Erythroblast (primary cell): ENCODE results near the gene TTI1.

Experiments used
- DNase-seq, 2 experiments: peaks; one replicate each; lab custom pipeline; 2025; lab: John Stamatoyannopoulos, UW
- GATA1 ChIP-seq: IDR thresholded peaks from 2 replicates; pipeline ENCODE4 v1.6.1; 2011; ENCODE audit warnings: low read depth, mild to moderate bottlenecking, control low read depth, low read length, moderate library complexity
- POLR2A ChIP-seq: IDR thresholded peaks from 2 replicates; pipeline ENCODE4 v1.6.1; 2011; ENCODE audit warnings: mild to moderate bottlenecking, low read length

The TTI1 gene

DNA sequence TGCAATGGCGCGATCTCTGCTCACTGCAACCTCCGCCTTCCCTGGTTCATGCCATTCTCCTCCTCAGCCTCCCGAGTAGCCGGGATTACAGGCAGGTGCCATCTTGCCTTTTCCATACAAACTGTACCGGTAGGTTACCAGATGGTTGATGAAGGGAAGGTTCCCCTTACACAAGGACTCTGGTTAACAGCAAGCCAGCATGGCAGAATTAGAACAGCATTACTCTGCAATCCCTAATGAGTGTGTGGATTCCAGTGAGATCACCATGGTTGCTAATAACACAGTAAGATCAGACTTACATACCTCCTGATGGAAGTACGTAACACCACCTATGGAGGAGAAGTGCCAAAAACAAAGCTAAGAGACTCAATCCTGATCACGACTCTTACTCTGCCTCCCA is 51.7 kb downstream of the TTI1 start:
- TF ChIP-seq POLR2A (no peak), GATA1 (no peak)
- no peak for DNase-seq

DNA sequence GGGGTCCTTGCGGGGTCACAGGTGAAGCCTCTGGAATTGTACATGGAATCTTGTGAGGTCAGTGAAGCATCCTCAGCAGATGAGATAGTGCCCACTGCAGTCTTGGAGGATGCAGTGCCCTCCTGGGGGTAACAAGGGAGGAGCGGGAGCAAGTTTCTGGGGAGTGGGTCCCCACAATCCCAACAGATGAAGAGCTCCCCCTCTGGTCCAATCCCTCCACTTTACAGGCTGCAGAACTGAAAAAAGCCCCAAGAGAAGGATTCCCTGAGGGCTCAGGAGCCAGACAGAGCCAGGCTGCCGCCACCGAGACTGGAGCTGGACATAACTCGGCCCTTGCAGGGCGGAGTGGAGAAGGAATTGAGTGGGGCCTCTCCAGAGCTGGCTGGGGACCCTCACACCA is 52.4 kb downstream of the TTI1 start:
- no peak for TF ChIP-seq GATA1
- TF ChIP-seq POLR2A, result no peak
- no peak for DNase-seq

DNA sequence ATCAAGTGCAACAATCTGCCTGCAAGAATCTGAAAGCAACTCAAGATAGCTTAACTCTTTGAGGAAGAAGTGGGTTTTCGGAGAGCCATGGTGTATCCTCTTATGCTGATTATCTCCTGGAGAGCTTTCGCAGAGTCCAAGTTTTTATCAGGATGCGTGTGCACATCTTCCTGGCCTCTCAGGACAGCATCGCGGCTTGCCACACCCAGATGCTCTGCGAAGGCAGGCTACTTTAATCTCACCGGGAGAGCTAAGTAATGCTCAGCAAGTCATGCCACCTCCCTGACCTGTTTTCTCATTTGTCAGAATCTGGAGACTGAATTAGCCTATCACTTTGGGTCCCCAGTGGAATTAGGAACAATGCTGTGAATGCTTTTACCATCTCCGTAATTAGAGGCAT is 52.9 kb downstream of the TTI1 start:
- DNase-seq, result peak; percentile 5 to 43
- TF ChIP-seq POLR2A, result no peak
- no peak for TF ChIP-seq GATA1

DNA sequence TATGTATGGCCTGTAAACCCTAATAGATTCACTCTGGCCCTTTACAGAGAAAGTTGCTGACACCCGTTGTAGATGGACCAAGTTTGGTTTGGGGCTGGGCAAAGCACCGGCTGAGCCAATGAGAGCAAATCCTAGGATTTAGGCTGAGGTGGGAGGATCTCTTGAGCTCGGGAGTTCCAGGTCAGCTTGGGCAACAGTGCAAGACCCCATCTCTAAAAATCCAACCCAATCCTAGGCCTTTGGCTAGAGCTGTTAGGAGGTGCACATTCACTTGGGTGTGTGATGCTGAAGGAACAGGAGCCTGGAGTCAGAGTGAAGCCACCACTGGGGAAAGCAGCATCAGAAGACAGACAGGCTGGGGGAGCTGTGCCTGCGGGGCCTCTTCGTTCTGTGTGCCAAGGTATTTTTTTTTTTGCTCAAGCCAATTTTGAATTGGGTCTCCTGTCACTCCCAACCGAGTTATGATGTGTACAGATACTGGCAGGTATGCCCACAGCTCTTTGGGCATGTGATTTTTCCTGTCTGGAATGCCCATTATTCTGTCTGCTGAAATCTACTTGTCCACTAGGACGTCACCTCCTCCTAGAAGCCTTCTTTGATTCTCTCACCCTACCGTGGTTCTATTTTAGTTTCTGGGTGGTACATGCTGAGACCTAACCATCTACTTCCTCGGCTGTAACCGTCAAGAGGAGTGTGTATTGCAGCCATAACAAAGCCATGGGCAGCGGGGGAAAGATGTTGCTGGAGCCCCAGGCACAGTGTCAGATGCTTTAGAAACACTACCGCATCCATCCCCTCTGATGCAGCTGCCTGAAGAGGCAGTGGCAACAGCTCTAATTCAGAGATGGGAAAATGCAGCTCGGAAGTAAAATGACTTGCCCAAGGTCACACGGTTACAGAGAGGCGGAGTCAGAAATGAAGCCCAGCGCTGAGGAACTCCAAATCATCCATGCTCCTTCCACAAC is 54.0 kb downstream of the TTI1 start:
- TF ChIP-seq POLR2A, result no peak
- DNase-seq, result no peak

DNA sequence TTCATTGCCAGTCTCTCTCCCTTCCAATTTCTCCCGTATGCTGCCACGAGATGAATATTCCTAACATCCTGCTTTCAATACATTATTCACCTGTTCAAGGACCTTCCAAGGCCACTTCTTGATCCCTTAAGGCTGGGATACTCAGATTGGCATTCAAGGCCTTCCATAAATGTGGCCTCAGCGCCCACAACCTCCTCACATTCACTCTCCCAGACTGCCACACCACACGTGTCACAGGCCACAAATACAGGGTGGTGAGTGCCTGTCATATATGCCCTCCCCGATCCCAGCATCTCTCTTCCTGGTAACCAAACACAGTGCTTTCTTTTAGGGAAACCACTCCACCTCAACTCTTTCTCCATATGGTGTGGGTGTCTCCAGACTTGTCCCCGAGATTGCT is 55.5 kb downstream of the TTI1 start:
- TF ChIP-seq GATA1 (no peak), POLR2A (no peak)
- DNase-seq, result no peak

DNA sequence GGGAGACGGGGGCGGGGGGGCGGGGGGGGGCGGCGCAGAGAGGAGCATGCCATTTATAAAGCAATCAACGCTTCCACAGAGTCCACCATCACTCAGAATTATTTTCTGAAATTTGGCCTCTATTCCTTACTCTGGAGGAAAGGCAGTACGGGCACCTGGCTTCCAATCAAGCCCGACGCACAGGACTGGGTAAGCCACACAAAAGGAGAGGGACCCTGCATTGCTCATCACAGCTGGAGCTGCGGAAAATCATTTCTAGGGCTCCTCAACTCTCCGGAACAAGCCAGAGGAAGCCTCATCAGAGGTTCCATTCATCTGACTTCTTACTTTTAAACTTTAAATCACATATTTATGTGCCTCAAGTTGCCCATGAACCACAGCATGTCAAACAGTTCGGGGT is 55.9 kb downstream of the TTI1 start:
- no peak for TF ChIP-seq GATA1
- no peak for TF ChIP-seq POLR2A
- DNase-seq, result no peak

DNA sequence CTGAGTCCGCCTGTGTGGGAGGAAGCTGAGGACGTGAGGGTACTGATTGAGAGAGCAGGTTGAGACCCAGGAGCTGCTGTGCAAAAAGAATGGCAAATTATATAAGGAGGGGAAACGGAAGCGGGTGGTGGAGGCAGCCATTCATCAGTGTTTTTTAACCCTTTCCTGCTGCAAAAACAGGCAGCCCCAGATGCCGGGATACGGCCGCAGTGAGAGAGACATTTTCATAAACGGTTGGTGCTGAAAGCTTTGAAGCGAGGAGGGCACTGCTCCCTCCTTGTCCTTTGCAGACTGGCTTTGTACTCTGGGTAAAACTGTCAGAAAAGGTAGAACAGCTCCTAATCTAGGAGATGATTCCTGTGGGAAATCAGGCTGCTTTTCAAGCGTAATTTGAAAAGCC is 56.4 kb downstream of the TTI1 start:
- TF ChIP-seq POLR2A, result no peak
- TF ChIP-seq GATA1, result no peak
- no peak for DNase-seq

DNA sequence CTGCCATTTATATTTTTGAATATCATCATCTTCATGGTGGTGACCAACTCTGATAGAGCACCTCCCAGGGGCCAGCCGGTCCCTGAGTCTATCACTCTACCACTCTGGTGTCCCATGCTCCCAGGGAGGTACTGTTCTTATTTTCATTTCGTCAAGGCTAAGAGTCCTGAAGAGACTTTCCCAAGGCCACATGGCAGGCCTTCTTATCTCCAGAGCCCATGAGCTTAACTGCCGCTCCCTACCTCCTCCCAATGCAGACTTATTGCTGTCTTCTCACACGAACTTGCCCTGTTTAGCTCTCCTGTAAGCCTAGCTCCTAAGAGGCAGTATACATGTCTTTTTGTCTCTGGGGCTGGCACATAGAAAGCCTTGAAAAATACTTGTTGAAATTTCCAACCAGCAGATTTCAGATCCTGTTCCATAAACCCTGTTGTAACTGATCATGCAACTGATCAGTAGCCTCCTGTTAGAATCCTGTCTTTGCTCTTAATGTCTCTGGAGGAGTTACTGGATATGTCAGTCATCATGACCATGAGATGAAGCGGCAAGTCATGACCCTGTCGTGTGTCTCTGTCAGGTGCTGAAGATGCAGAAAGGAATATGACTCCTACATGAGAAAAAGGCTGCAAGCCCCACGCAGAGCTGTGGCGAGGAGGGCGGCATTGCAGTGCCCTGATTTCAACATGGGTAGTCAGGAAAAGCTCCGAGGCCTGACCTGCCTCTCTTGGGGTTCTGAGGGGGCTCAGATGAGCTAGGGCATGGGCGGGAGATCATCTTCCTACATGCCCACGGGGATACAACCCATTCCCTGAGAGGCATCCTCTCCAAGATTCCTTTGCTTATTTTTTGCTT is 60.0 kb downstream of the TTI1 start:
- TF ChIP-seq POLR2A (peak; percentile 15), GATA1 (no peak)
- DNase-seq, result peak; percentile 75 to 90

DNA sequence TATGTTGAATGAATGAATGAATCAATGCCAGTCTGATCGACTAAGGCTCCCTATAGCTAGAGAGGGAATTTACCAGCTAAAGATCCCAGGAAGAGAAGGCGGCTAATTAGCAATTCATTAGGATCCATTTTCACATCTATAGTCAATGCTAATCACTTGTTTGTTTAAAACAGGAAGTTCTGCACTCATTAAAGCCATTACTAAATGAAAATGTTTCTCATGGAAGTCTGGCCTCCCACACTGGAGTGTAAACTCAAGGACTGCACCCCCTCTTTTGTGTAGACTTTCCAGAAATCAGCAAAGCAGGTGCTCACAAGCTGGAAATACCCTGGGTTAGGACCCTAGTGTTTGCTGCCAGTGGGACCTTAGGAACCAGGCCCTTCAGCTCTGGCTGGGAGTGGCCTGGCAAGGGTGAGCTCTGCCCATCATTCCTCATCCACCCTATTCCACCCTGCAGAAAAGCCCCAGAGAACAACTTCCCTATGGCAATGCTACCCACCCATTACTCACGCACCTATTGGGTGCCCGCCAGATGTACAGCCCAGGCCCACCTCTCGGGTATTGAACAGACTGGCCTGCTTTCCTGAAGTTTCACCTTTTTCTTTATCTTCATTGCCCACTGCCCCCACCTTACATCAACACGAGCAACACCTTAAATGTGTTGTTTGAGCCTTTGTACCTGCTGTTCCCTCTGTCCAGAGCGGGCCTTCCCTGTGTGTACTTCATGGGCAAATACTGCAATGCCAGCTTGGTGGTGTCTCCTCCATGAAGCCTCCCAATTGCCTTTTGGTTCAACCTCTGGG is 60.8 kb downstream of the TTI1 start:
- DNase-seq, result no peak
- no peak for TF ChIP-seq GATA1
- TF ChIP-seq POLR2A, result no peak

DNA sequence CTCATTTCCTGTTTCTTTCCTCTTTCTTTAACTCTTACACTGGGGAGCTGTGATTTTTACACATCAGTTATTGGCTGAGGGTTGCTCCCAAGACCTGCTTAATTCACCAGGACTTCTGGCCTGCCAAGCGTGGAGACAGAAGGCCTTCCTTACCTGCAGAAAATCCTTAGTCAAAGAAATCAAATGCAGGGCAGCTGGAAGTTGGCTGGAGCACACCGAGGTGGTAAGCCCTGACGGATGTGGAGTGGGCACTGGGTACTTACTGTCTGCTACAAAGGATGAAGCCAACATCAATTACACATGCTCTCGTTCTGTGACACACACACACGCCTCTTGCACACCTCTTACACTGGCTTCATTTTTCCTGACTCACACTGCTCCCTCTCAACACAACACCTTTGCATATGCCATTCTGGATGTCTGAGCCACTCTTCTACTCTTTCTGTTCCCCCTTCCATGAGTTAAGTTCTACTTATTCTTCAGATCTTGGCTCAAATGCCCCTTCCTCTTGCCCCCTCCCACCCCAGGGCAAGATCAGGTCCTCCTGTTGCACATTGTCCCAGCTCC is 61.6 kb downstream of the TTI1 start:
- TF ChIP-seq GATA1 (no peak), POLR2A (no peak)
- DNase-seq, result no peak

DNA sequence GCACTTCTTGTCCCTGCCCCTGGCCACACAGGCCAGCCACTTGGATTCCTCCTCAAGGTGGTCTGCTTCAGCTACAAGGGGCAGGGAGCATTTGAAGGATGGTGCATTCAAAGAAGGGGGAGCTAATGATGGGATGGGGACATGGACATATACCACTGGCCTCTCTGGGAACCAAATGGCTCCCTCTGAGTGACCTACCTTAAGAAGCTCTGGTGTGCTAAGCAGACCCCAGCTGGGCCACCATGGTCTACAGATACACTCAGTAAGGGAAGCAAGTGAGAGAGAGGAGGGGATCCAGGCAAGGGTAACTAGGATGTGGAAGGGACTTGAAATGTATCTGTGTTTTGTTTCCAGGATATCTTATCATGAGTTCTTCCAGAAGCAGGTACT is 62.4 kb downstream of the TTI1 start:
- no peak for DNase-seq
- TF ChIP-seq POLR2A (no peak), GATA1 (no peak)

DNA sequence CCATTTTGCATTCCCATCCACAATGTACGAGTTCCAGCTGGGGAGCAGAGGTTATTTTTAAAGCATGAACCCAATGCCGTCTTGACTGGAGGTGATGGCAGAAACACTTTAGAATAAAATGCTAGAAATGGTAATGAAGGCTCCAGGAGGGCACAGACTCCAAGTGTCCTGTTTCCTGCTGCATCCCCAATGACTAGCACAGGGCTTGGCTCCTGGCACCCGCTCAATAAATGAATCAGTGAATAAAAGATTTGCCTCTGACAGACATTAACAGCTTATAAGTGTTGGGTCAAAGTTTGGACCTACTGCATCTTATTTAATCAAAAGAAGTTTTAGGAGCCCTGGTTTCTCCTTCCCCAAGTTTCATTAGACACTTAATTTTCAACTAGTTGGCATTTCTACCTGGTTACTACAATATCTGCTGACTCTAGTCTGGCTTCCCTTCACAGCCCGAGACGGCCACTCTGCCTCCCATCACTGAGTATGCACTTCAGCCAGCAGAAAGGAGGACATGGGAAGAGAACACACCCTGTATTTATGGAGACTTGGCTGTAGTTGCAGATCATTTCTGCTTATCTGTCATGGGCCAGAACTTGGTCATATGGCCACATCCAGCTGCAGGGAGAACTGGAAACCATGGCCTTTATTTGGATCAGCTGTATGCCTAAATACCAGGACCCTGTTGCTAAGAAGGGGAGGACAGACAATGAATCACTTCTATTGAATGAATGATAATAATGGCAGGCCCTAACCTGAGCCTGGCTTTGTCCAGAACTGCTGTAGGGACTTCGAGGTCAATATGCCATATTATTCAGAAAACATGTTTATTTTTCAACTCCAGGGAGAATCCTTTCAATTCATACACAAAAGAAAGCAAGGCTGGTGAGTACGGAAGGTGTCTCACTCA is 63.1 kb downstream of the TTI1 start:
- peak; percentile 5 to 47 for DNase-seq
- TF ChIP-seq POLR2A (no peak), GATA1 (no peak)
